ENCODE data around the gene EVA1A.
"Not testable (repeated sequence)": the region's sequence is repeated elsewhere in the genome, so short reads cannot be mapped to it uniquely, and the experiment has no call there.

EVA1A gene

DNA sequence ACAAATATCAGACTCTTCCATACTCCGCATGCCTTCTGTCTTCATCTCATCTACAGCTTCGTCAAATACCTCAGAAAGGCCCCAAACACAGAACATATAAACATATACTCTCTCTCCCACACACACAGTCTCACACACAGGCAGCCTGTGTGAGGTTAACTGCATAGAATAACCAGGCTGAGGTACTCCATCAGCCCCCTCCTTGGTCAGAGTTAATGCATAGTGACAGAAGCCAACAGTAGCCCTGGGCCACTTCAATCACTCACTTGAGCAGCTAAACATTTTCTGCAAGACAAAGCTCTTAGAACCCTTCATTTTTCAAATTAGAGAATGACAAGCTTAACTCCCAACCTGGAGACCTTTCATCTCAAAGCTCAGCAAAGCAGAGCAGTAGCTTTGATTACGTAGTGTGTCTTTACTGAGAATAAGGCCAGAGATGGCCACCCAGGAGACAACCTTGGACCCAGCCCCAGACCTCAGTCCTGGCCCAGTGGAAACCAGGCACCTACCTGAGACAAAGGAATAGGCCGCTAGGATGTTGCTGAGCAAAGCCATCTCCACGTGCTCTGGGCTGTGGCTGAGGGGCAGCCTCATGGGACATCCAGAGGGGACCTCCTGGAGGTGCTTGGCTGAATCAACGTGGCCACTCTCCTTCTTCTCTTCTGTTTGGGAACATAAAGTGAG lies 43.0 kb downstream of the EVA1A start:
- DNase-seq (ENCODE audit: low spot score): no peak

GRCh38 chr2:75516378-75517360 lies 44.1 kb downstream of the EVA1A start:
- no peak for DNase-seq (ENCODE audit: low spot score)

DNA sequence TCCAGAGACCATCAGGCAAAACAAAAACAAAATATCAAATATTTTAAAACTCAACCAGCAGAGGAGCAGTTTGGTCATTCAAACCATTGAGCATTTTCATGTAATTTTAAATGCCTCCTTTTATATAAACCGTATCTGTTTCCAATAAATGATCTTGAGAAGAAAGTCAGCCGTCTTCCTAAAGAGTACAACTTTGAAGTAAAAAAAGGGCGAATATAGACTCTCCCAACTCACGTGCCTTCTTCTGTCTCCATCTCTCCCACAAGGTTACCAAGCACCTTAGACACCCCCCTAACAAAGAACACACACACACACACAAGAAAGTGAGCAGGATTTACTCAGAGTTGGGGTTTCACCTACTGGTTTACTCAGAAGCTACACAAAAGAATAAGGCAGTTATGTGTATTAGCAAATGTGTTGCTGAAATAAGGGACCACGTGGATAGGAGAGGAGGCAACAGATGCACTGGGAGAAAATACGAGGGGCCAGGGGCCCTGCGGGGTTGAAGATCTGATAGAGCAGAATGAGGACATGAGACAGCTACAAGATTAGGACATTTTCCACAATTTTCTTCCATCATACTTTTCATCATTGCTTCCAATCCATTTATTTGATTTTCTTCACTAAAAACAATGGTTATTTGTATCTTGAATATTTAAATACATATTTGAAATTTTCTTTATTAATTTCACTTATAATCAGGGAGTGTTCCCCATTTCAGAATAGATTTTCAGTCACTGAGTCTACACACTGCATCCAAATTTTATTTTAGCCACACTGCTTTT lies 45.0 kb downstream of the EVA1A start:
- DNase-seq (ENCODE audit: low spot score): no peak

GRCh38 chr2:75513616-75514170 lies 47.0 kb downstream of the EVA1A start:
- DNase-seq (ENCODE audit: low spot score): no peak

DNA sequence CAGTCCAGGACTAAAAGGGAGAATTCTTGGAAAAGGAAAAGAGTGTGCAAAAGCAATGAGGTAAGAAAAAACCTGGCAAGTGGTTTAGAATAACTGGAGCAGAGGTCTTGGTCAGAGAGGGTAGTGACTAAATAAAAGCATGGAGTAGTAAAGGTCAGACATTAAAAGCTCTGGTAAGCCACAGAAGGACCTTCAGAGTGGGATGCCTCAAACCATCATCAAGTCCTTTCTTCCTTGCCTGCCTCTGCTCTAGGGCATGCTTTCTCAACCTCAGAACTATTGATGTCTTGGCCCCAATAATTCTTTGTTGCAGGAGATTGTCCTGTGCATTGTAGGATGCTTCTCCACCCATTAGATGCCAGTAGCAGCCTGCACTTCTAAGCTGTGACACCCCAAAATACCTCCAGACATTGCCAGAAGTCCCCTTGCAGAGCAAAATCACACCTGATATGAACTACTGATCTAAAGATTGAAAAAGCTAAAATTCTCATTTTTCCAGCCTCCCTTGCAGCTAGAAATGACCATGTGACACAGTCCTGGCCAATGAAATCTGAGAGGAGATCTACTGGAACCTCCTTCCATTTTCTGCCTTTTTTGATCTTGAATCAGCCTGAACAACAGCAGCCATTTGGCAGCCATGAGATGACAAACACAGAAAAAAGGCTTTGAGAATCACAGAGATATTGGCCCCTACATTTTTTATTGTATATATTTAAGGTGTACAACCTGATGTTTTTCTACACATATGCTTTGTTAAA lies 48.1 kb downstream of the EVA1A start:
- no peak for DNase-seq (ENCODE audit: low spot score)

DNA sequence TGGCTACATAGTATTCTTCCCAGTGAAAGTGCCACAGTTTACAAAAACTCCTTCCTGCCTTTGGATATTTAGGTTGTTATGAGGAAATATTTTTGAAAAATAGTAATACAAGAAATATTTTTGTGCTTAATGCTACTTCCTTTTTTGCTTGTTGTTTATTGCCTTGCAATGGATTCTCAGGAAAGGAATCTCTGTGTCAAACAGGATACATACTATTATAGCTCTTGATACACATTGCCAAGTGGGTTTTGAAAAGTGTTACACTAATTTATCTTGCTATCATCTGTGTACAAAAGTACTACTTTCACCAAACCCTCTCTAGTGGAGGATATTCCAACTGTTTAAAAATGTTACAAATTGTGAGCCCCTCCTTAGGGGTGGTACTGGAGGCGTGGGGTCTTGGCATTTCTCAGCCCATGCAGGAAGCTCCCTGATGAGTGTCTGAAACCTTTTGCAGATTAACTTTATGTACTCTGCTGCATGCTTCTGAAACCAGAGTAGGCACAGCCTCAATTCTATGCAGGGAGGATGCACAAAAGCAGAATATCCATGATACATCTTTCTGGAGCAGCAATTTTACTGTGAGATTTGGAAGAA lies 54.5 kb downstream of the EVA1A start:
- no peak for DNase-seq (ENCODE audit: low spot score)

- no peak for DNase-seq (ENCODE audit: low spot score)
These were observed 55.7 kb downstream of the EVA1A start for GRCh38 chr2:75505012-75505411.

GRCh38 chr2:75503048-75503607 lies 57.6 kb downstream of the EVA1A start:
- DNase-seq (ENCODE audit: low spot score): no peak

GRCh38 chr2:75500633-75501032 lies 60.1 kb downstream of the EVA1A start:
- DNase-seq (ENCODE audit: low spot score): no peak

- no peak for DNase-seq (ENCODE audit: low spot score)
These were observed 61.2 kb downstream of the EVA1A start for GRCh38 chr2:75499534-75499933.

- no peak for DNase-seq (ENCODE audit: low spot score)
These were observed 61.8 kb downstream of the EVA1A start for GRCh38 chr2:75498907-75499306.

GRCh38 chr2:75497256-75497655 lies 63.5 kb downstream of the EVA1A start:
- no peak for DNase-seq (ENCODE audit: low spot score)

GRCh38 chr2:75495862-75496261 lies 64.9 kb downstream of the EVA1A start:
- DNase-seq (ENCODE audit: low spot score): no peak

GRCh38 chr2:75494137-75494769 lies 66.5 kb downstream of the EVA1A start:
- no peak for DNase-seq (ENCODE audit: low spot score)

GRCh38 chr2:75493230-75493629 lies 67.5 kb downstream of the EVA1A start:
- DNase-seq (ENCODE audit: low spot score): no peak

DNA sequence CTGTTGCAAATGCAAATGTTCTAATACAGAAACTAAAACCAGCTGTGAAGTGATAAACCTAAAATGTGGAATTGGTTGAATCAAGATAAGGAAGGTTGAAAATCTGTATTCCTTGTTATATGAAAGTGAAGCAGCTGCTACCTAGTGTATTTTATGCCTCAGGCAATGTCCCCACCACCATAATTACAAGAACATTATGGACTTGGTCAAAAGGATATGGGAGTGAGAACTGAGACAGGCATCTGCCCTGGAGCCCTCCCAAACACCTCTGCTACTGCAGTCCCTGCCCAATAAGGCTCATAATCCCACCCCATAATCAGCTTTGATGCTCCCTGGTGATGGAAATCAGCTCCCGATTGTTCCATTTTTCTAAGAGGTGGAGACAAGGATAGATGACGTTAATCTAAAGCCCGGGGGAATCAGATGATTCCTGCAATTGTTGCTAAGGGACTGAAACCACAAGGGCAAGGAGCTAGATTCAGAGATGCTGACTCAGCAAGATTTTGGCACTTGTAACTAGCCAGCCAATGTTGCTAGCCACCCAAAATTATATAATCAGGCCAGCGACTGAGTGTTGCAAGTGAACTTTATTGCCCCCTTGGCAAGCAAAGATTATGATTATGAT lies 69.5 kb downstream of the EVA1A start:
- DNase-seq (ENCODE audit: low spot score): no peak

DNA sequence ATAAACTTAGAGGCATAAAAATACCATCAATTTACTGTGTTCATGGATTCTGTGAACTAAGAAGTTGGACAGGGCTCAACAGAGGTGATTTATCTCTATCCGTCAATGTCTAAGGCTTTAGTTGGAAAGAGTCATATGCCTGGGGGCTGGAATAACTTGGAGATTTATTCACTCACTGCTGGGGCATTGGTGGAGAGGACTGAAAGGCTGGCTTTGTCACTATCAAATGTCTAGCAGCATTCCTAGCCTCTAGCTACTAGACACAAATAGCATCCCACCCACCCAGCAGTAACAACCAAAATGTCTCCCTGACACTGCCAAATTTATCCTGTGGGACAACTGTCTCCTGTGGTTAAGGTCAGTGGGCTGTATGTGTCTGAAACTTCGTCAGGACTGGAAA lies 71.0 kb downstream of the EVA1A start:
- no peak for DNase-seq (ENCODE audit: low spot score)

DNA sequence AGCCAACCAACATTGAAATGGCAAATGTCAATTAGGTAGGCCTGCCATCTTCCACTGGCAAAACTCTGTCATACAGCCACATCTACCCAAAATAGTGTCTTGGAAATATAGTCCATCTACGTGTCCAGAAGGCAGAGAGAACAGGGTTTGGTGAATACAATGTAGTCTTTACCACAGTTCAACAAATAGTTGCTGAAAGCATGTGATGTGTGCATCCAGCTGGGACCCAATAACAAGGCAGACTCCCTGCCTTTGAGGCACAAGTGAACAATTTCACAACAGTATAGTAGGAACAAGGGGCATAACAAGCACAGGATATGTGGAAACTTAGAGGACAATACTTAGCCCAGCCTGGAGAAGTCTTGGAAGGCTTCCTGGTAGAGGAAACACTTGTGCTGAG lies 72.6 kb downstream of the EVA1A start:
- no peak for DNase-seq (ENCODE audit: low spot score)

GRCh38 chr2:75486735-75487134 lies 74.0 kb downstream of the EVA1A start:
- DNase-seq (ENCODE audit: low spot score): not testable (repeated sequence)

GRCh38 chr2:75484840-75485239 lies 75.9 kb downstream of the EVA1A start:
- DNase-seq (ENCODE audit: low spot score): no peak
